PC-9 (cell line): ENCODE measurements around the gene RASGEF1B. TPM values are rescaled to one million over a fixed set of nuclear protein-coding genes. Genes with fewer than 3 reads are reported as not detected.

ENCODE experiments used
- BruUV-seq: library from RNA; stranded (reverse); fragments of 400-500 nt; replicated peaks from 2 replicates; lab custom pipeline; 2021; lab: Mats Ljungman, UMichigan
- CTCF ChIA-PET: fragments of 300-600 bp; sonication (Branson Sonifier 250); formaldehyde crosslinking; loops from one replicate; lab custom pipeline; 2022; ENCODE audit warnings: antibody characterized with exemption; lab: Charles Lee
- POLR2A ChIA-PET: fragments of 300-600 bp; sonication (Branson Sonifier 250); formaldehyde crosslinking; loops from one replicate; lab custom pipeline; 2022; ENCODE audit warnings: antibody characterized with exemption; ENCODE audit not compliant: unreplicated experiment; lab: Charles Lee
- DNase-seq, 2 experiments: peaks; one replicate each; pipeline versions ENCODE4 v3.0.0 to v3.0.0-alpha.2; 2015 to 2022; ENCODE audit warnings: mixed read lengths in 1 of 2
- H2AFZ ChIP-seq: fragments of 200-600 bp; sonication (generic); 2 replicates; pipeline ENCODE4 v1.8.1; 2017; ENCODE audit warnings: antibody characterized with exemption
- H3F3A ChIP-seq: fragments of 200-600 bp; sonication (generic); 2 replicates; pipeline ENCODE4 v1.8.1; 2017; ENCODE audit warnings: antibody characterized with exemption, mild to moderate bottlenecking, low read depth; ENCODE audit not compliant: insufficient read depth
- H3K27ac ChIP-seq: fragments of 200-600 bp; sonication (generic); 2 replicates; pipeline ENCODE4 v1.6.1; 2016; ENCODE audit warnings: mixed run types
- H3K27me3 ChIP-seq: fragments of 200-600 bp; sonication (generic); 2 replicates; pipeline ENCODE4 v1.6.1; 2016; ENCODE audit warnings: low read depth, mixed run types; ENCODE audit not compliant: insufficient read depth
- H3K36me3 ChIP-seq: fragments of 200-600 bp; sonication (generic); 2 replicates; pipeline ENCODE4 v1.6.1; 2016; ENCODE audit warnings: low read depth, mixed run types
- H3K4me1 ChIP-seq: fragments of 200-600 bp; sonication (generic); replicated peaks from 2 replicates; pipeline ENCODE4 v1.6.1; 2016; ENCODE audit warnings: mixed run types; ENCODE audit not compliant: insufficient read depth
- H3K4me2 ChIP-seq: fragments of 200-600 bp; sonication (generic); 2 replicates; pipeline ENCODE4 v1.6.1; 2017; ENCODE audit warnings: mixed run types
- H3K4me3 ChIP-seq: fragments of 200-600 bp; sonication (generic); 2 replicates; pipeline ENCODE4 v1.6.1; 2016; ENCODE audit warnings: mixed run types
- H3K79me2 ChIP-seq: fragments of 200-600 bp; sonication (generic); 2 replicates; pipeline ENCODE4 v1.6.1; 2017; ENCODE audit warnings: low read depth, mixed run types
- H3K9me2 ChIP-seq: fragments of 200-600 bp; sonication (generic); 2 replicates; pipeline ENCODE4 v1.8.1; 2017; ENCODE audit warnings: mild to moderate bottlenecking; ENCODE audit not compliant: insufficient read depth
- H3K9me3 ChIP-seq: fragments of 200-600 bp; sonication (generic); 2 replicates; pipeline ENCODE4 v1.8.1; 2016; ENCODE audit warnings: low read depth; ENCODE audit not compliant: insufficient read depth
- H4K20me1 ChIP-seq: fragments of 200-600 bp; sonication (generic); 2 replicates; pipeline ENCODE4 v1.8.1; 2017; ENCODE audit not compliant: insufficient read depth
- CTCF ChIP-seq: fragments of 200-600 bp; sonication (generic); conservative IDR thresholded peaks from 2 replicates; pipeline ENCODE4 v1.6.1; 2017; ENCODE audit warnings: mixed run types, antibody characterized with exemption, mild to moderate bottlenecking, moderate library complexity
- EZH2 ChIP-seq: fragments of 200-600 bp; sonication (generic); IDR thresholded peaks from 2 replicates; pipeline ENCODE4 v1.8.0; 2017; ENCODE audit warnings: antibody characterized with exemption, low read depth
- intact Hi-C: fragments of 100-400 bp; cut with micrococcal nuclease; formaldehyde crosslinking; loops from one replicate; pipeline ENCODE4 v1.10.0; 2022; ENCODE audit not compliant: unreplicated experiment
- total RNA-seq: library from RNA; stranded (reverse); gene quantifications from 2 replicates; pipeline ENCODE4 v1.2.3, GENCODE V29; 2021

RASGEF1B gene
- total RNA-seq, 1 experiment from 2014 or later, result 1.0 TPM

- POLR2A ChIA-PET, result no interaction called here
- no peaks in the 10 kb centered on the region for H3F3A ChIP-seq
- DNase-seq, result no peak
- BruUV-seq, result no TSS peak
- H4K20me1 ChIP-seq, result no peaks in the 10 kb centered on the region
- no peaks in the 10 kb centered on the region for H3K9me2 ChIP-seq
- no peak overlapping the region for H3K4me3 ChIP-seq
- TF ChIP-seq CTCF (no peak), EZH2 (no peak)
- no peak overlapping the region for H3K4me2 ChIP-seq
- no peaks in the 10 kb centered on the region for H3K9me3 ChIP-seq
- no peaks in the 10 kb centered on the region for H3K27me3 ChIP-seq
- no peaks in the 10 kb centered on the region for H3K36me3 ChIP-seq
- no peak overlapping the region for H2AFZ ChIP-seq
- intact Hi-C loops, result no loop called here
- H3K4me1 ChIP-seq, result no peaks in the 10 kb centered on the region
- CTCF ChIA-PET, result no interaction called here
- no peak overlapping the region for H3K27ac ChIP-seq
- H3K79me2 ChIP-seq, result no peaks in the 10 kb centered on the region
Observed at GRCh38 chr4:81378386-81378785, 93.3 kb downstream of the RASGEF1B start.

- intact Hi-C loops, result no loop called here
- Histone ChIP-seq H3K79me2 (no peaks in the 10 kb centered on the region), H4K20me1 (no peaks in the 10 kb centered on the region), H3K9me2 (no peaks in the 10 kb centered on the region), H3K4me3 (no peak overlapping the region), H3K36me3 (no peaks in the 10 kb centered on the region), H3K27me3 (no peaks in the 10 kb centered on the region), H2AFZ (no peak overlapping the region), H3K9me3 (no peaks in the 10 kb centered on the region), H3K4me2 (no peak overlapping the region), H3K27ac (no peak overlapping the region), H3K4me1 (no peaks in the 10 kb centered on the region), H3F3A (no peaks in the 10 kb centered on the region)
- BruUV-seq, result no TSS peak
- no peak for DNase-seq
- TF ChIP-seq CTCF (no peak), EZH2 (no peak)
- ChIA-PET CTCF (no interaction called here), POLR2A (no interaction called here)
Observed at GRCh38 chr4:81377191-81377590, 94.5 kb downstream of the RASGEF1B start.

- H3K4me1 ChIP-seq, result no peaks in the 10 kb centered on the region
- H3K9me3 ChIP-seq, result no peaks in the 10 kb centered on the region
- no peaks in the 10 kb centered on the region for H3F3A ChIP-seq
- TF ChIP-seq CTCF (no peak), EZH2 (no peak)
- no peaks in the 10 kb centered on the region for H4K20me1 ChIP-seq
- H3K27ac ChIP-seq, result no peak overlapping the region
- H3K36me3 ChIP-seq, result no peaks in the 10 kb centered on the region
- DNase-seq, result no peak
- H3K4me2 ChIP-seq, result no peak overlapping the region
- intact Hi-C loops, result no loop called here
- ChIA-PET POLR2A (no interaction called here), CTCF (no interaction called here)
- no peaks in the 10 kb centered on the region for H3K79me2 ChIP-seq
- no peaks in the 10 kb centered on the region for H3K9me2 ChIP-seq
- no peak overlapping the region for H3K4me3 ChIP-seq
- H2AFZ ChIP-seq, result no peak overlapping the region
- H3K27me3 ChIP-seq, result no peaks in the 10 kb centered on the region
- no TSS peak for BruUV-seq
Observed at GRCh38 chr4:81376720-81377119, 95.0 kb downstream of the RASGEF1B start.
